GM19467 (cell line): ENCODE measurements around the gene COG7.
"Not testable (repeated sequence)": the region's sequence is repeated elsewhere in the genome, so short reads cannot be mapped to it uniquely, and the experiment has no call there.

ENCODE experiments used
- ATAC-seq: cut with Tn5 transposase; IDR thresholded peaks from one replicate; pipeline ENCODE4 v1.9.1; 2021; ENCODE audit warnings: mild to moderate bottlenecking, moderate library complexity; ENCODE audit not compliant: unreplicated experiment

The COG7 gene

DNA sequence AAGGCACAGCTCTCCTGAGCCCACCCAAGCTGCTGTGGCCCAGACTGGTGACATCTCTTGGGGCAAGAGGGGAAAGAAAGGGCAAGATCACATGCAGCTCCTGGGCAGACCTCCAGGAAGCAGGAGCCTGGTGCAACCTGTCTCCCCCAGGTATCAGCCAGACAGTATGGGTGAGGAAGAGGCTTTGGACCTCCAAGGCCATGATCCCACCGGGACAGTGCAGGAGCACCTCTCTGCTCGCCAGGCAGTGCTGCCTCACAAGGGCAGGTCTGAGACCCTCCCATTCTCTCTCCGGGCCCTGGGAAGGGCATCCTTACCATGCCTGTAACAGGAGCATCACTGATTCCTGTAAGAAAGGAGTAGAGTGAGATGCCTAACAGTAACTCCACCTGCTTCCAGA is 25.6 kb upstream of the COG7 start:
- no peak for ATAC-seq

DNA sequence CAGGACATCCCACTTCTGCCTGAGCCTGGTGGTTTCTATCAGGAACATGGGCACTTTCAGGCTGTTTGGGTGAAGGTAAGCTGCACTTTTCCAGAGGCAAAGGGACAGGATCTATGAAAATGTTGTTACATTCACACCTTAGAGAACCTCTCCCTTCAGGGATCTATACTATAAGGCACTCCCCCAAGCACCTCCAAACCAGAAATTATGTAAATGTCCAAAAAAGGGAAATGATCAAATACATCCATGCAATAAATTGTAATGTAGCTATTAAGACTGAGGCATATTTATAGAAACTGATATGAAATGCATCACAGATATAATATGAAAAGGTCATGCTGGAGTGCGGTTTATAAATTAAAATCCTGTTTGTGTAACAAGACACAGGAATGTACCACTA is 23.3 kb upstream of the COG7 start:
- ATAC-seq = no peak

DNA sequence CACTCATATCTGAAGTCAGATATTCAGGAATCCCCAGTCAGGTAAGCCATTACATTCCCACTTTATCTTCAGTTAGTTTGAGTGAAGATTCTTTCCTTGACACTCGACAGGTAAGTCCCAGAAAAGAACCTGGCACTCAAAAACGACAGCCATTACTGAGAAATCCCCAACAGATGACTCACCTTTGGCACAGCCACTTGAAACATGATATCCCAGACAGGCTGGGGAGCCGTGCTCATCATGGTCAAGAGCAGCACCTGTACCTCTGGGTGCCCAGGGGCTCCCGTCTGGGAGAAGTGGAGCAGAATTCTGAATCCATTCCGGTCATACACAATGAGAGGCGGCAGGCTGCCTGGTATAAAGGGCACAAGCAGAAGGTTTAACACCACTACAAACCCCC is 16.8 kb upstream of the COG7 start:
- no peak for ATAC-seq

DNA sequence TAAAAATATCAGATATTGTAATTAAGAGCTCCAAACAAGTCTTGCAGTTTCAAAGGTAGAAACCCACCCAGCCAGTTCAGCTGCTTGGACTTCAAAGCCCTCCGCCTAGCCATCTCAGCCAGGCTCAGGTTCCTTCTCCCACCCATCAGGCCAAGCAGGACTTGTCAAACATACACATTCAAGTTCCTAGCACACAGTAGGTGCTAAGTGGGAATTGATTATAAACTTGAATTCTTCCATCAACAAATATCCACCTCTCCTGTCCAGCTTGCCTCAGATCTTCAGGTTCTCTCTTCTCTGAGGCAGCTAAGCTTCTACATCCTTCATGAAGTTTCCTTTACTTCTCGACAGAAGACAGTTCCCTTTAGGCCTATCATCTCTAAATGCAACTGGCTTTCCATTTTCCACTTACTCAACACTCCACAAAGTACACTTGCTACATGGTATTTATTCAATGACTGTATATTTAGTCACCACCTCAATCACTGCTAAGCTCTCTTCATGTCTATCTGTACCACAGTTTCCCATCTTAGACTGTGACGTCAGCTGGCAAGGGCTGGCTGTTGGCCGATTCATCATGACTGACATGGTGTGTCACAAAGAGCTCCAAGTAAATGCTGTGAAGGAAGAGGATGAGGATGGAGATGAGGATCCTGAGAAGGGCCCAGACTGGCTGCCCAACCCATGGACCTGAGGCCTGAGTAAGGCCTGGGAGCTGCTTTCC is 13.3 kb upstream of the COG7 start:
- ATAC-seq = no peak

DNA sequence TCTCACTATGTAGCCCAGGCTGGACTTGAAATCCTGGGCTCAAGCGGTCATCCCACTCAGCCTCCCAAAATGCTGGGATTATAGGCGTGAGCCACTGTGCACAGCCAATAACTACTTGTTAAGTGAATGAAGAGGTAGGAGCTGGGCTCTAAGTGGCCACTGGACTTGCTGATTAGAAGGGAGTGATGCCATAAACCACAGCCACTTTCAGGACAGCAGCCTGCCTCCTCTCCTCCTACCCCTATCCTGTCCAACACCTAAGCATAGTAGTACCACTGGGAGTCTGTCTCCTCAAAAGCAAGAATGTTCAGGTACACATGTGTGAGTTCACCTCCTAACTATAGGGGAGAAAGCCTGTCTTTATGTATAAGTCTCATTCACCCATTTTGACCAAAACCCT is 12.2 kb upstream of the COG7 start:
- ATAC-seq = no peak

DNA sequence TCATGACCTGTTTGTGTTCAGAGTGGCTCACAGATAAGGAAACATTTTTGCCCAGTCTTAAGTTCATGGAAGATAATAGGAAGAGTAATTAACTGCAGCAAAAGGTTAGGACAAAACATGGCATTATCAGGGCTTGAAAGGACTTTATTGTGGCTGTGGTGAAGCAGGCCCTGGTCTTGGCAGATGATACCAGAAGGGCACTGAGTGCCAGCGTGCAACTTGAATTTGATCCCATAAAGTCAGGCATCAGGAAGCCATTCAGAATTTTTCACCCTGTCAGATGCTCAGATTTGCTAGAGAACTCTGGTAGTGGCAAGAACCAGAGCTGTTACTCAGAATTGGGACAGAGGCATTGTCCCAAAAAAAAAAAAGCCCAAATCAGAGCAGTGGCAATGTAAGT is 11.2 kb upstream of the COG7 start:
- ATAC-seq = no peak

DNA sequence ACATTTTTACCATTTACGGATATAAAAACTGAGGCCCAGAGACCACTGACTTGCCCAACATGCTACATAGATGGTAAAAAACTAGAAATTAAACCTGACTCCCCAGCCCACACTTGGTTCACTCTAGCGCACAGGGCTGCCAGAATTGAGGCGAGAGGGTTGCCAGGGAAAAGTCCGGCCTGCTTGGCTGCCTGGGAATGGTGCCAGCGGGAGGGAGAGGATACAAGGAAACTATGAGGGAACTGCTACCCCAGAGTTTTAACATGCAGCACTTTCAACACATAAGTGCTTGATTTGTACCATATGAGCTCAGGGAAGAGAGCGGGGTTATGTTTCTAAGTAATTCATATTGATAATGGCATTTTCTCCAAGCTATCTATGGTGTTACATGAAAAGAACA is 10.0 kb upstream of the COG7 start:
- not testable (repeated sequence) for ATAC-seq

DNA sequence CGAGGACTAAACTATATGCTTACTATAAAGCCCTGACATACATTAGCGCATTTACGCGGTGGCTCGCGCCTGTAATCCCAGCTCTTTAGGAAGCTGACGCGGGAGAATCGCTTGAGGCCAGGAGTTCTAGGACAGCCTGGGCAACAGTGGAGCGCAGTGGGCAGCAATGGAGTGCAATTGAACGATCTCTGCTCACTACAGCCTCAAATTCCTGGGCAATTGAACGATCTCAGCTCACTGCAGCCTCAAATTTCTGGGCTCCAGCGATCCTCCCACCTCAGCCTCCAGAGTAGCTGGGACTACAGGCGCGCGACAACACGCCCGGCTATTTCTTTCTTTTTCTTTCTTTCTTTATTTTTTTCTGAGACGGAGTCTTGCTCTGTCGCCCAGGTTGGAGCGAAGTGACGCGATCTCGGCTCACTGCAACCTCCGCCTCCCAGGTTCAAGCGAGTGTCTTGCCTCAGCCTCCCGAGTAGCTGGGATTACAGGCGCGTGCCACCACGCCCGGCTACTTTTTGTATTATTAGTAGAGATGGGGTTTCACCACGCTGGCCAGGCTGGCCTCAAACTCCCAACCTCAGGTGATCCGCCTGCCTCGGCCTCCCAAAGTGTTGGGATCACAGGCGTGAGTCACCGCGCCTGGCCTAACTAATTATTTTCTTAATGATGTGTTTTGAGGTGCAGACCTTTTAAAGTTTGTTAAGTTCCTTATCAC is 506 bp upstream of the COG7 start:
- ATAC-seq = no peak

DNA sequence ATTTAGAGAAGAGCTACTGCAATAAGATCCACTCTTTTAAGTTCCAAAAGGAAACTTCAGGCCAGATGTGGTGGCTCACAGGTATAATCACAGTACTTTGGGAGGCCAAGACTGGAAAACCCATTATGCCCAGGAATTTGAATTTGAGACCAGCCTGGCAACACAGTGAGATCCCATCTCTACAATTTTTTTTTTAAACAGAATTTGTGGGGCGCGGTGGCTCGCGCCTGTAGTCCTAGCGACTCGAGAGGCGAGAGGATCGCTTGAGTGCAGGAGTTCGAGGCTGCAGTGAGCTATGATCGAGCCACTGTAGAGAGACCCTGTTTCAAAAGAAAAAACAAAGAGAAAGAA is 793 bp downstream of the COG7 start:
- no peak for ATAC-seq

DNA sequence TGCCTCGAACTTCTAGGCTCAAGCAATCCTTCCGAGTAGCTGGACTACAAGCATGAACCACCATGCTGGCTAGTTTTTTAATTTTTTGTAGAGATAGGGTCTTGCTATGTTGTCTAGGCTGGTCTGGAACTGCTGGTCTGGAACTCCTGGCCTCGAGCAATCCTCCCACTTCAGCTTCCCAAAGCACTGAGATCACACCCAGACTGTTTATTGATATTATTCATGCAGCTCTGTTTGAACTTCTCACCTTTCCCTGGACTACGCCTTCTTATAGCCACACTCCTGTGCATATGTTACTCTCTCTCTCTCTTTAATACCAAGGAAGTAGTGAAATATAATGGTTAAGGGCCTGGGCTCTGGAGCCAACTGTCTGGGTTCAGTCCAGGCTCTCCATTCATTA is 4.6 kb downstream of the COG7 start:
- ATAC-seq = no peak

DNA sequence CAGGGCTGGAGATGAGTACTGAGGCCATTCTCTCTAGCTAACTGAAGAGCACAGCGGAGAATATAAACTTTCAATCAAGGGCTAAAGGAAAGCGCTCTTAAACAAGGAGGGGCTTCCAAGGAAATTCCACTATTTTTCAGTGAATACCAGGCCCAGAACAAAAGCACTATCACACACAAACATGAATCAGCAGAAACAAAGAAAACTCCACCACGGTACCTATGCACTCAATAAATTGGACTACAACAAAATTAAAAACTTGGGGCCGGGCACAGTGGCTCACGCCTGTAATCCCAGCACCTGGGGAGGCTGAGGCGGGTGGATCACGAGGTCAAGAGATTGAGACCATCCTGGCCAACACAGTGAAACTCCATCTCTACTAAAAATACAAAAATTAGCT is 15.4 kb downstream of the COG7 start:
- not testable (repeated sequence) for ATAC-seq

DNA sequence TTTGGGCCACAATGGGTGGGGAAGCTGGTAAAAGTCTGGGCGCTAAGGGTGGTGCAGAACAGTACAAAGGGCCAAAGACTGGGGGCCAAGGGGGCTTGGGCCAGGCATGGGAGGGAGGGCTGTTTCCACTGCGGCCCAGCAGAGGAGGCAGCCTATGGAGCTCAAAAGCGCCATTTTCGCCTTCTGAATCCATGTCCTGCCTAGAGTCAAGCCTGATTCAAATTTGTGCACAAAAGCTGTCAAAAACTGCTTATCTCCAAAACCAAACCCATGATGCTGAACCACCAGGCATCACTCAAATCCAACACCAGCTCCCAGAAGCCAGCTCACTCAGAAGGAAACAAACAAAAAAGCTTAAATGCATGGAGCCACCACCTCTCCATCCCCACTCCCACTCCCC is 16.0 kb downstream of the COG7 start:
- ATAC-seq = no peak

DNA sequence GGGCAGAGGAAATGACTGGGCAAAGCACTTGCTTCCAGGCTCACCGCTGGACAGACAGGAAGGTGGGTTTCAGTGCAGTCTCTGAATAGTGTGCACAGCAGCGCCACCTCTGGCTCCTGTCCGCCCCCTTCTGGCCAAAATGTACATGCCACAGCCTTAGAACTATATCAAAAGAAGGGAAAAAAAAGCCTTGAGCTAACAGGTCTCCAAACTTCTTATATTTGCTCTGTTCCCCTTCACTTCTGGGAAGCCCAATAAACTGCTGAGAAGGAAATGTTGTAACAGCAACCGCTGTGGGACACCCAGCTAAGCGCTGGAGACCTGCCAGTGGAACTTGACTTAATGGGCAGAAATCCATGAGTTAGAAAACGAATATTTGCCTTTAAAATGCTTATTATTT is 17.5 kb downstream of the COG7 start:
- ATAC-seq = no peak

DNA sequence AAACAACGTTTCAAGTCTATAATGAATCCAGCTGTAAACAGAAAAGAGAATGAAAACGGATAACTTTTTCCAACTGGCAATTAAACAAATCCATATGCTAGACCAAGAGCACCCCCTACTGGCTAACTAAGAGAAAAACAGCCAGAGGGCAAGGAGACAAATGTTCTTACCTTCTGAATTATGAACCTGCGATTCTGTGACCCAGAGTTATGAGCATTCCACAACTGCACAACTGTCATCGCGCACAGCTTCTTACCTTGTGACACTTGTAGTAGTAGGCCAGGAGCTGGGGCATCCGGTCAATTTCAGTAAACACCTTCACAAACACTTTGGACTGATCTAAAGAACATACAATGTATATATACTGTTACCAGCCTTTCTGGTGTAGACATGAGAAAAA is 18.6 kb downstream of the COG7 start:
- no peak for ATAC-seq

DNA sequence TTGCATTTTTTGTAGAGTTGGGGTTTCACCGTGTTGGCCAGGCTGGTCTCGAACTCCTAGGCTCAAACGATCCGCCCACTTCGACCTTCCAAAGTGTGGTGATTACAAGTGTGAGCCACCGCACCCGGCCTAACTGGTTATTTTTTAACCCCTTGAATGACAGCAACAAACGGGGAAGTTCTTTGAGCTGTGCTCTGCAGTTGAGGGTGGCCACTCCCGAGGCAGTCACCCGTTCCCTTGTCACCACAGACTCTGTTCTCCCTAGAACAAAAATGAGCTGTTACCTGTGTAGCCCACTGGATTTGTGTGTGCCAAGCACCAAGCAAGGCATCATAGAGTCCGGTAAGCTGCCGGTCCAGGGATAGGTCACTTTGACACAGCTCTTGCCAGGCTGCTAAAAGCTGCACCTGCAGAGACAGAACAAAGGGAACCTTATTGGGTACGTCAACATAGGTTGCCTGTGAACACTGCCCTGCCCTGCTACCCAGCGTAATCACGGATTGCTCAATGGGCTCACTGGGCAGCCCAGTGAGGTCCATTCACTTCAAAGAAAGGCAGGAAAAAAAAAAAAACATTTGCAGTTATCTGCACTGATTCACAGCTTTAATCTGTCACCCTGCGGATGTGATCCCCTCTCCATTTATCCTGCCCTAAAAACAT is 19.6 kb downstream of the COG7 start:
- ATAC-seq = no peak

DNA sequence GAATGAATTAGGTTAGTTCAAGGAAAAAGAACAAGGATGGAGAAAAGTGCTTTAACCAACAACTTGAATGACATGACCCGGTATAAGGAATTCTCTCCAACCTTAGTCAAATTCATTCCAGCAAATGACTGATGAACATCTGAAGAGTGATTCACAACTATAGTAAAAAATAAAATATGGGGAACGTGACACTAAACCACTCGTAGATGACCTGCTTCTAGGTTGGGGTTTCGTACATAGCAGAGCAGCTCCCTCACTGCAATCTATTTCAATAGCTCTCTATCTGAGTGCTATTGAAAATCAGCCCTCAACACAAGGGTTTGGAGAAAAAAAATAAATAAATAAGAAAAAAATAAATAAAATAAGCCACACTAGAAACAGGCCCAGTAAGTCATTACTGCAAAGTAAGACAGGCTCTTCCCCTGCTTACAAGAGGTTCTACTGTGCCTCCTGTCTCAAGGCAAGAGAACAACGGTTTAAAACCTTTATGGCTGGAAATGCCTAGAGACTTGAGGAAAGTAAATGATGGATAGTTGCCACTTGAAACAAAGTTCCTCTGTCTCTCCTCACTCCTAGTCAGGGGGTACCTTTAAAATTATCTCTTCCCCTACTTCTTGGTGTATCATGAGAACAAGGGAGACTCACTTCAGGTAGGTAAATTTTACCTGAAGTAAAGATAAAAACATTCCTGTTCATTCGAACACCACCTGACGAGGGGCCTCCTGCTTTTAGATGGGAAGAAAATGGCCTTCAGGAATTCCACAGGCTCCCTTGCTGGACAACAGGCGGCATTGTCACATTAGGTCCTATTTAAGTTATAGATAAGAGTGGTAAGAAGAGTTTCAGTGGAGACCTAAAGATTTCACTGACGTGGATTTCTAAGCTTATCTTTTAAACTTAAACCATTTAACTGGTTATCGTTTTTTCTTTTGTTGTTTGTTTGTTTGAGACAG is 20.5 kb downstream of the COG7 start:
- ATAC-seq = no peak

DNA sequence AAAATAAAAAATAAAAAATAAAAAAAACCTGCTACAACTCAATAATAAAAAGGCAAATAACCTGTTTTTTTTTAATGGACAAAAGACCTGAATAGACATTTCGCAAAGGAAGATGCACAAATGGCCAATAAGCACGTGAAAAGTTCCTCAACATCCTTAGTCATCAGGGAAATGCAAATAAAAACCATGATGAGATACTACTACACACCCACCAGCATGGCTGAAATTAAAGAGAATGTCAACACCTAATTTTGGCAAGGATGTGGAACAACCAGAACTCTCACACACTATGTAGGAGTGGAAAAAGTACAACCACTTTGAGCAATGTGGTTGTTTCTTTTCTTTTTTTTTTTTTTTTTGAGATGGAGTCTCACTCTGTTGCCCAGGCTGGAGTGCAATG is 24.6 kb downstream of the COG7 start:
- ATAC-seq = no peak

DNA sequence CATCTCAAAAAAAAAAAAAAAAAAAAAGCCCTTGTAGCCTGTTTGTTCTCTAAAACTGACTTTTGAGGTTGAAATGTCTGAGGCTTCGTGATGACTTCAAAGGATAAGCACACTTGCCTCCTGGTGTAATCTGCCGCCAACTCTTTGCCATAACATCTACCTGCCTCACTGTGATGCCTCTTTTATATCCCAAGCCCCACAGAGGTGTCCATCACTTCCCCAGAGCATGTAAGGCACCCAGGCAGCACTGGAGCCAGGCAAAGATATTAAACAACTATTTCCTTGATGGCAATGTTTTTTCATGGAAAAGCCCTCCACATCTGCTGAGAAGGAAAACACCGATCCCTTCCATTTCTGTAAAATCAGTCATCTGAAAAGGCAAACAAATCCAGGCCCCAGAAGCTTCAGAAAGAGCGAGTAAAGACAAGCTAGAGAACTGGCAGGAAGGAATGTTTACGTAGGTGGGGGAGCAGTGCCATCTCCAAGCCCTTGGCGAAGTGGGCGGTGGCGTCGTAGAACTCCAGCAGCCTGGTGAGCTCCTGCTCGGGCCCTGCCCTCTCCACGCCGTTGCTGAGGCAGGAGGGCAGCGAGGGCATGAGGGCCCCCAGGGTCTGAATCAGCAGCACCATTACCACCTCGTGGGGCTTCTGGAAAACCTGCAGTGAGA is 28.6 kb downstream of the COG7 start:
- ATAC-seq = no peak

DNA sequence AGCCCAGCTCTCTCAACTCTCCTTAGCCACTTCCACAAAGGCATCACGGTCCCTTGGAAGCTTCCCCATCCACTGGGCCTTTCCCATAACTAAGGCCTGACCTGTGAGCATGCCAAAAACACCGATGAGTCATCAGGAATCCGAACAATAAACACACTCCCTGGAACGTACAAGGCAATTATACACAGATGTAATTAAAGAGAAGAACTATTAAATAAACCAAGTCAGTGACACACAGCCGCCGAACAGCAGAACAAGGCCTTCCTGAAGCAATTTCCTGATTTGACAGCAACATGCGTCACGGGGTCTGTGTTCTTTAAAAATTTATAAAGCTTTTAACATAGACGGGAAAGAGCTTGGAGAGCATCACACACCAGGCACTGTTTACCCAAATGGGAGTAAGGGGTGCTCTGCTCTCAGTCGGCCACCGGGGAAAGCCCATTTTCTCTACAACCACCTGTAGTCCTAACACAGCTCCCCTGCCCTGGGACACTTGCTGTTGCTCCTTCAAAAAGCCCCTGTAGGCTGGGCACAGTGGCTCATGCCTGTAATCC is 29.4 kb downstream of the COG7 start:
- no peak for ATAC-seq

DNA sequence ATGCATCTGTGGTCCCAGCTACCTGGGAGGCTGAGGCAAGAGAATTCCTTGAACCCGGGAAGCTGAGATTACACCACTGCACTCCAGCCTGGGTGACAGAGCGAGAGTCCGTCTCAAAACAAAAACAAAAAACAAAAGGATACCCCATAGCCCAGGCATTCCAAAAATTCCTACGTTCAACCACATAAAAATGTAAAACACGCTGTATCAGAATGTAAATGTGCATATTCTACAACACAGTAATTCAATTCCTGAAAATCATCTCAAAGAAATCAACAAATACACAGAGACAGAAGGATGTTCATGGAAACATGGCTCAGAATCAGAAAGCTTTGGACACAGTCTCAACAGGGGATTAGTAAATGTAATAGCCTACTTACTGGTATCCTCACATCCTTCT is 33.0 kb downstream of the COG7 start:
- no peak for ATAC-seq
